ENCODE data around the gene TC2N. TPM values are rescaled to one million over a fixed set of nuclear protein-coding genes. Genes with fewer than 3 reads are reported as not detected.

TC2N gene
- total and polyA plus RNA-seq, 2 of the 4 experiments (the other 2 are of a cell fraction): 0.03 to 0.18 TPM

- no peak within 1 kb of the TSS for H2BK15ac ChIP-seq (ENCODE audit: low read depth, low read length)
- H2BK120ac ChIP-seq (ENCODE audit: low read depth, low read length): no peak within 1 kb of the TSS
- dilution Hi-C loops (cut with HindIII; ENCODE audit: low sequenced_read_pairs, unreplicated experiment): no loop called here
- no peak within 1 kb of the TSS for H2BK20ac ChIP-seq (ENCODE audit: low read depth, low read length)
- DNase-seq: no peak
- ChIA-PET CTCF (interaction anchor here (1.1 kb wide), 1 partner anchor 10 kb away, joined by 3 read pairs; no protein-coding TSS in a partner anchor), POLR2A (ENCODE audit: unreplicated experiment) (no interaction called here)
- no peaks in the 10 kb centered on the region for H3K4me1 ChIP-seq (ENCODE audit: control insufficient read depth, insufficient read depth, low read length)
- no peak for ATAC-seq (ENCODE audit: low read depth)
- TF ChIP-seq CTCF (conservative IDR thresholded peaks at IDR 0.05; ENCODE audit: low read depth, low read length) (no peak), RFX5 (IDR thresholded peaks at IDR 0.05; ENCODE audit: low read depth, low read length) (no peak)
- no peaks in the 10 kb centered on the region for H3K27me3 ChIP-seq (ENCODE audit: control insufficient read depth, insufficient read depth, low read length)
- H3K18ac ChIP-seq (ENCODE audit: low read depth, low read length): no peak within 1 kb of the TSS
- H4K5ac ChIP-seq (ENCODE audit: low read depth, low read length): no peak within 1 kb of the TSS
- no peaks in the 10 kb centered on the region for H4K20me1 ChIP-seq (ENCODE audit: insufficient read depth, low read length)
- no peak within 1 kb of the TSS for H4K8ac ChIP-seq (ENCODE audit: low read depth in 2 of 2, low read length in 2 of 2)
- H3K4me3 ChIP-seq (ENCODE audit: insufficient read depth, low read depth, low read length): no peak within 1 kb of the TSS
- no peaks in the 10 kb centered on the region for H3K36me3 ChIP-seq (ENCODE audit: control insufficient read depth, insufficient read depth, low read length)
- H3K9me1 ChIP-seq (ENCODE audit: insufficient read depth, low read length): no peaks in the 10 kb centered on the region
- H2AK5ac ChIP-seq (ENCODE audit: low read depth, low read length): no peak within 1 kb of the TSS
- no peak within 1 kb of the TSS for H3K4me2 ChIP-seq (ENCODE audit: low read depth, low read length)
- no peak within 1 kb of the TSS for H2AFZ ChIP-seq (replicated peaks; ENCODE audit: low read length, poor library complexity)
- no TSS peak for BruUV-seq (replicated peaks)
- no peak within 1 kb of the TSS for H4K91ac ChIP-seq (ENCODE audit: insufficient read depth, low read depth, low read length)
- in situ Hi-C loops (cut with MboI; ENCODE audit: low sequenced_read_pairs): no loop called here
- H3K79me1 ChIP-seq (ENCODE audit: low read depth in 1 of 2, low read length in 2 of 2): no peaks in the 10 kb centered on the region
- H3K27ac ChIP-seq (ENCODE audit: insufficient read depth, low read length): no peak within 1 kb of the TSS
- H3K14ac ChIP-seq (replicated peaks; ENCODE audit: low read depth, low read length): no peak within 1 kb of the TSS
- H3K56ac ChIP-seq (ENCODE audit: extremely low read depth, insufficient read depth, low read length): no peak within 1 kb of the TSS
- no CpG with 5 or more reads among the region's 2 CpGs for WGBS, 2 experiments (ENCODE audit: extremely low coverage in 2 of 2, insufficient read length in 1 of 2)
- intact Hi-C loops (cut with micrococcal nuclease): no loop called here
- no peak within 1 kb of the TSS for H3K9ac ChIP-seq (ENCODE audit: low read depth, low read length)
- no peak within 1 kb of the TSS for H3K4ac ChIP-seq (ENCODE audit: low read depth, low read length)
- H3K9me3 ChIP-seq (ENCODE audit: control insufficient read depth, insufficient read depth, low read length): no peaks in the 10 kb centered on the region
- H2AK9ac ChIP-seq (replicated peaks; ENCODE audit: low read depth, low read length, poor library complexity): no peak within 1 kb of the TSS
- no peak within 1 kb of the TSS for H3K23ac ChIP-seq (ENCODE audit: low read depth, low read length)
- H2BK5ac ChIP-seq (ENCODE audit: low read depth, low read length, poor library complexity, severe bottlenecking): no peak within 1 kb of the TSS
These were observed 135.3 kb downstream of the TC2N start, which contains the start of gene CATSPERB for GRCh38 chr14:91731986-91732385. Gene CATSPERB, minus strand, starts transcription at chr14:91732086. Its CDS starts 2,607 bp downstream, at chr14:91729479.
